DND-41 (cell line): ENCODE measurements around the gene SCN8A.

Experiments used
- CTCF ChIP-seq: IDR thresholded peaks from 2 replicates; pipeline ENCODE4 v1.5.1; 2012; ENCODE audit warnings: borderline replicate concordance, low read length, moderate library complexity, mild to moderate bottlenecking; ENCODE audit not compliant: poor library complexity, severe bottlenecking; ENCODE audit errors: extremely low read depth
- EZH2 ChIP-seq: IDR thresholded peaks from 3 replicates; pipeline ENCODE4 v1.6.1; 2012; ENCODE audit warnings: borderline replicate concordance, low read depth, mild to moderate bottlenecking, moderate library complexity, low read length, inconsistent platforms; ENCODE audit not compliant: severe bottlenecking

- TF ChIP-seq CTCF = no peak
- no peak for TF ChIP-seq EZH2
Observed at GRCh38 chr12:51672334-51672733, 81.3 kb downstream of the SCN8A start.
